ENCODE results near the gene VMO1.

VMO1 gene

DNA sequence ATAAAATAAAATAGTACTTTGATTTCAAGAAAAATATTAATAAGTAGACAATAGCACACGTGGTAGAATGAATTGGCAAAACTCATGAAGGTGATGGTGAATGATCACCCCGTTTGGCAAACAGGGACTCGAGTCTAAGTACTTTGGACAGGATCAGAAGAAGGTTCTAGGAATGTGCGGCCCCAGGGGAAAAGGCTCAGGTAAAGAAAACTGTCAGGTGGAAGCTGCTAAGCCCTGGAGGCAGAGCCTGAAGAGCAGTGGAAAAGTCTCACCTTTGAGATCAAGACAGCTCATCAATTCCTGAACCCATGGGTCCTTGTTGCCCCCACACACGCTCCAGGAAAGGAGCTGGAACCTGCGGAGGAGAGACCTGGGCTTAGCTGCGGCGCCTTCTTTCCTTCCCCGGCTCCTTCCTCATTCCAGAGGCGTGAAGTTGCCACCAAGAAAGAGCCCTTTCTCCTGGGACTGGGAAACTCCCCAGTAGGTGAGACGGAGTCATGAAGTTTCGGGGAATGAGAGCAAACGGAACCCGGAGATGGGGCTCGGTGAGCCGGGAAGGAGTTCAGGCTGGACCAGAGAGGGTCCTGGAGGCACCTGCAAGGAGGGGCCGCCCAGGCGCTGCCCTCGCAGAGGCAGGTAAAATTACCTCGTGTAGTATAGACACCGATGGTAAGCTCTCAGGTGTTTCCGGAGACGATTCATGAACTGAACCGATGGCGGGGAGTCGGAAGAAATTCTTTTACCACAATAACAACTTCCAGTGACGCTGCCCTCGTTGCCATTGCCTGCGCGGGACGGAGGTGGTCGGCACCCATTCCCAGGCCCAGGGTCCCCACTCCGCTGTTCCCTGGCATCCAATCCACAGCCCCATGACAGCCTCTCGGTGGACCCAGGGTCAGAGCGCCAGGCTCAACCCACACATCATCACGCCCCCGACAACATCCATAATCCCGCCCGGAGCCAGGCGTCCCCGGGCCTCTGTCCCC is 47.7 kb downstream of the VMO1 start:
- 20% methylated on average over 40 of the region's 41 CpGs for WGBS
- no peak overlapping the region for H3K18ac ChIP-seq (ENCODE audit: low read depth in 1 of 2, low read length in 2 of 2)
- no peak for DNase-seq

GRCh38 chr17:4735876-4736651 is 50.1 kb downstream of the VMO1 start:
- Histone ChIP-seq H3K23ac (ENCODE audit: low read length in 2 of 2) (no peak overlapping the region), H3K36me3 (ENCODE audit: control insufficient read depth in 1 of 2, insufficient read depth in 2 of 2, low read depth in 1 of 2, low read length in 2 of 2) (peaks cover 7 to 9% of the 10 kb centered on the region in 2 experiments), H3K27me3 (ENCODE audit: control insufficient read depth in 1 of 2, insufficient read depth in 1 of 2, low read length in 2 of 2) (peaks cover 27 to 31% of the 10 kb centered on the region in 2 experiments), H2BK120ac (ENCODE audit: low read depth, low read length) (no peak overlapping the region), H3K27ac (ENCODE audit: low read length, poor library complexity, severe bottlenecking) (no peak overlapping the region), H2AFZ (ENCODE audit: low read depth, low read length) (no peak overlapping the region), H2BK12ac (ENCODE audit: low read length in 2 of 2) (no peak overlapping the region), H4K8ac (ENCODE audit: low read length) (no peak overlapping the region), H3K18ac (ENCODE audit: low read depth in 1 of 2, low read length in 2 of 2) (no peak overlapping the region), H4K91ac (ENCODE audit: low read length) (no peak overlapping the region), H2BK5ac (ENCODE audit: low read depth, low read length, poor library complexity, severe bottlenecking) (no peak overlapping the region), H3K4me2 (ENCODE audit: low read length, poor library complexity, severe bottlenecking) (no peak overlapping the region), H3K79me1 (replicated peaks; ENCODE audit: low read length, poor library complexity, severe bottlenecking) (peaks cover 2% of the 10 kb centered on the region), H3K4ac (ENCODE audit: low read depth in 1 of 2, low read length in 2 of 2) (no peak overlapping the region), H2BK15ac (ENCODE audit: low read depth, poor library complexity, severe bottlenecking) (no peak overlapping the region), H3K9me3 (ENCODE audit: control insufficient read depth, low read length) (no peaks in the 10 kb centered on the region), H2AK5ac (ENCODE audit: low read length, severe bottlenecking) (no peak overlapping the region), H3K4me3 (ENCODE audit: insufficient read depth in 1 of 2, low read depth in 1 of 2, low read length in 2 of 2) (no peak overlapping the region), H3K9ac (ENCODE audit: low read length) (no peak overlapping the region), H3K14ac (ENCODE audit: low read length in 2 of 2) (no peak overlapping the region), H3K4me1 (ENCODE audit: control insufficient read depth, insufficient read depth, low read depth, low read length) (peaks cover 18% of the 10 kb centered on the region)
- no peak for DNase-seq
- 59% methylated on average over 8 of the region's 9 CpGs for WGBS

More for the DNA sequence above, 47.7 kb downstream of the VMO1 start:
- Histone ChIP-seq H4K91ac (ENCODE audit: low read length) (no peak overlapping the region), H2BK5ac (ENCODE audit: low read depth, low read length, poor library complexity, severe bottlenecking) (no peak overlapping the region), H3K14ac (ENCODE audit: low read length in 2 of 2) (no peak overlapping the region), H3K27me3 (ENCODE audit: control insufficient read depth in 1 of 2, insufficient read depth in 1 of 2, low read length in 2 of 2) (peaks cover 44% of the 10 kb centered on the region in 2 experiments), H3K4me1 (ENCODE audit: control insufficient read depth, insufficient read depth, low read depth, low read length) (peaks cover 16% of the 10 kb centered on the region), H4K8ac (ENCODE audit: low read length) (no peak overlapping the region), H2AK5ac (ENCODE audit: low read length, severe bottlenecking) (no peak overlapping the region), H3K9me3 (ENCODE audit: control insufficient read depth, low read length) (no peaks in the 10 kb centered on the region), H2BK15ac (ENCODE audit: low read depth, poor library complexity, severe bottlenecking) (no peak overlapping the region), H3K27ac (ENCODE audit: low read length, poor library complexity, severe bottlenecking) (no peak overlapping the region), H2BK12ac (ENCODE audit: low read length in 2 of 2) (no peak overlapping the region), H3K4me2 (ENCODE audit: low read length, poor library complexity, severe bottlenecking) (peak overlapping the region; percentile 91), H3K23ac (ENCODE audit: low read length in 2 of 2) (peak overlapping the region in 1 of 2 experiments; percentile 94), H3K79me1 (replicated peaks; ENCODE audit: low read length, poor library complexity, severe bottlenecking) (no peaks in the 10 kb centered on the region), H2BK120ac (ENCODE audit: low read depth, low read length) (no peak overlapping the region), H3K9ac (ENCODE audit: low read length) (peak overlapping the region; percentile 75), H3K4me3 (ENCODE audit: insufficient read depth in 1 of 2, low read depth in 1 of 2, low read length in 2 of 2) (peak overlapping the region; percentile 64 to 82), H3K4ac (ENCODE audit: low read depth in 1 of 2, low read length in 2 of 2) (no peak overlapping the region), H2AFZ (ENCODE audit: low read depth, low read length) (no peak overlapping the region), H3K36me3 (ENCODE audit: control insufficient read depth in 1 of 2, insufficient read depth in 2 of 2, low read depth in 1 of 2, low read length in 2 of 2) (peaks cover 0 to 2% of the 10 kb centered on the region in 2 experiments)

Measured in mesenchymal stem cell (in vitro differentiated cells and primary cell).